HG03097 (cell line): ENCODE measurements around the gene ZNF423.
"Not testable (repeated sequence)": the region's sequence is repeated elsewhere in the genome, so short reads cannot be mapped to it uniquely, and the experiment has no call there.

Experiments used
- ATAC-seq: cut with Tn5 transposase; IDR thresholded peaks from one replicate; pipeline ENCODE4 v1.9.1; 2021; ENCODE audit not compliant: unreplicated experiment, low FRiP score

The ZNF423 gene

GRCh38 chr16:49855822-49856671, at the start of gene ZNF423:
ZNF423 (minus strand) TSS chr16:49856112; CDS start chr16:49855774, 338 bp downstream.
- peak; percentile 13 for ATAC-seq

- no peak for ATAC-seq
Observed at GRCh38 chr16:49904348-49905062, 48.6 kb upstream of the ZNF423 start.

- ATAC-seq, result no peak
Observed at GRCh38 chr16:49902908-49903307, 47.0 kb upstream of the ZNF423 start.

GRCh38 chr16:49901711-49902110, 45.8 kb upstream of the ZNF423 start:
- no peak for ATAC-seq

GRCh38 chr16:49900875-49901274, 45.0 kb upstream of the ZNF423 start:
- ATAC-seq, result no peak

- ATAC-seq, result no peak
Observed at GRCh38 chr16:49899991-49900695, 44.2 kb upstream of the ZNF423 start.

- ATAC-seq, result no peak
Observed at GRCh38 chr16:49896447-49896964, 40.6 kb upstream of the ZNF423 start.

- no peak for ATAC-seq
Observed at GRCh38 chr16:49890876-49891275, 35.0 kb upstream of the ZNF423 start.

GRCh38 chr16:49889725-49890397, 33.9 kb upstream of the ZNF423 start:
- no peak for ATAC-seq

GRCh38 chr16:49886554-49887094, 30.7 kb upstream of the ZNF423 start:
- no peak for ATAC-seq

- no peak for ATAC-seq
Observed at GRCh38 chr16:49884033-49885015, 28.4 kb upstream of the ZNF423 start.

- ATAC-seq, result no peak
Observed at GRCh38 chr16:49883076-49884014, 27.4 kb upstream of the ZNF423 start.

GRCh38 chr16:49881890-49882289, 26.0 kb upstream of the ZNF423 start:
- no peak for ATAC-seq

- not testable (repeated sequence) for ATAC-seq
Observed at GRCh38 chr16:49878540-49878939, 22.6 kb upstream of the ZNF423 start.

GRCh38 chr16:49876716-49877129, 20.8 kb upstream of the ZNF423 start:
- no peak for ATAC-seq

GRCh38 chr16:49875806-49876715, 20.1 kb upstream of the ZNF423 start:
- ATAC-seq, result no peak
